Neural progenitor cell (in vitro differentiated cells): Measurements from ENCODE around the gene COX4I2. TPM values are rescaled to one million over a fixed set of nuclear protein-coding genes. Genes with fewer than 3 reads are reported as not detected.

Experiments
- DNase-seq: peaks from one replicate; pipeline ENCODE4 v3.0.0-alpha.2; 2016; ENCODE audit warnings: low spot score
- H2AFZ ChIP-seq: fragments of 200-600 bp; sonication (generic); replicated peaks from 2 replicates; pipeline ENCODE4 v1.6.1; 2016; ENCODE audit warnings: antibody characterized with exemption
- H3F3A ChIP-seq: fragments of 200-600 bp; sonication (generic); 2 replicates; pipeline ENCODE4 v1.6.1; 2016; ENCODE audit warnings: antibody characterized with exemption, low read depth
- H3K27ac ChIP-seq: fragments of 200-600 bp; sonication (generic); 2 replicates; pipeline ENCODE4 v1.5.1; 2016; ENCODE audit warnings: mild to moderate bottlenecking
- H3K27me3 ChIP-seq: fragments of 200-600 bp; sonication (generic); 2 replicates; pipeline ENCODE4 v1.6.1; 2016; ENCODE audit warnings: mild to moderate bottlenecking, moderate library complexity
- H3K36me3 ChIP-seq: fragments of 200-600 bp; sonication (generic); 2 replicates; pipeline ENCODE4 v1.5.1; 2016
- H3K4me1 ChIP-seq: fragments of 200-600 bp; sonication (generic); 2 replicates; pipeline ENCODE4 v1.6.1; 2016; ENCODE audit warnings: mixed run types
- H3K4me2 ChIP-seq: fragments of 200-600 bp; sonication (generic); 2 replicates; pipeline ENCODE4 v1.6.1; 2016
- H3K4me3 ChIP-seq: fragments of 200-600 bp; sonication (generic); 2 replicates; pipeline ENCODE4 v1.5.1; 2016
- H3K79me2 ChIP-seq: fragments of 200-600 bp; sonication (generic); 2 replicates; pipeline ENCODE4 v1.6.1; 2016; ENCODE audit warnings: low read depth
- H3K9ac ChIP-seq: fragments of 200-600 bp; sonication (generic); 2 replicates; pipeline ENCODE4 v1.6.1; 2016
- H3K9me3 ChIP-seq: fragments of 200-600 bp; sonication (generic); 2 replicates; pipeline ENCODE4 v1.5.1; 2016; ENCODE audit warnings: low read depth
- H4K20me1 ChIP-seq: fragments of 200-600 bp; sonication (generic); 2 replicates; pipeline ENCODE4 v1.6.1; 2016; ENCODE audit warnings: low read depth
- H3K27ac Mint-ChIP-seq: 3 replicates; pipeline ENCODE4 v1.8.0; 2021; ENCODE audit warnings: mixed read lengths
- H3K27me3 Mint-ChIP-seq: 2 replicates; pipeline ENCODE4 v1.8.0; 2022; ENCODE audit warnings: low read depth, mild to moderate bottlenecking, inconsistent platforms, moderate library complexity, mixed read lengths; ENCODE audit not compliant: insufficient read depth
- H3K36me3 Mint-ChIP-seq: 3 replicates; pipeline ENCODE4 v1.8.0; 2021; ENCODE audit warnings: mixed read lengths
- H3K4me1 Mint-ChIP-seq: 3 replicates; pipeline ENCODE4 v1.8.0; 2021; ENCODE audit warnings: mixed read lengths
- H3K4me3 Mint-ChIP-seq: 3 replicates; pipeline ENCODE4 v1.8.0; 2021; ENCODE audit warnings: mild to moderate bottlenecking, moderate library complexity, mixed read lengths
- H3K9me3 Mint-ChIP-seq: 3 replicates; pipeline ENCODE4 v1.8.0; 2020; ENCODE audit warnings: mixed read lengths
- CTCF ChIP-seq: fragments of 200-600 bp; sonication (generic); IDR thresholded peaks from 2 replicates; pipeline ENCODE4 v1.5.1; 2017; ENCODE audit warnings: antibody characterized with exemption, mild to moderate bottlenecking
- EZH2 ChIP-seq: fragments of 200-600 bp; sonication (generic); IDR thresholded peaks from 2 replicates; pipeline ENCODE4 v1.6.1; 2017; ENCODE audit warnings: antibody characterized with exemption, mild to moderate bottlenecking, moderate library complexity
- EZH2phosphoT487 ChIP-seq: fragments of 200-600 bp; sonication (generic); IDR thresholded peaks from 2 replicates; pipeline ENCODE4 v1.6.1; 2017; ENCODE audit warnings: antibody characterized with exemption
- total RNA-seq: library from RNA; depleted of rRNA; stranded (reverse); fragments of >200 nt; gene quantifications from 2 replicates; pipeline ENCODE4 v1.2.3, GENCODE V29; 2015; ENCODE audit warnings: low replicate concordance

COX4I2 gene
- total RNA-seq, 1 donor from 2014 or later: not detected

DNA sequence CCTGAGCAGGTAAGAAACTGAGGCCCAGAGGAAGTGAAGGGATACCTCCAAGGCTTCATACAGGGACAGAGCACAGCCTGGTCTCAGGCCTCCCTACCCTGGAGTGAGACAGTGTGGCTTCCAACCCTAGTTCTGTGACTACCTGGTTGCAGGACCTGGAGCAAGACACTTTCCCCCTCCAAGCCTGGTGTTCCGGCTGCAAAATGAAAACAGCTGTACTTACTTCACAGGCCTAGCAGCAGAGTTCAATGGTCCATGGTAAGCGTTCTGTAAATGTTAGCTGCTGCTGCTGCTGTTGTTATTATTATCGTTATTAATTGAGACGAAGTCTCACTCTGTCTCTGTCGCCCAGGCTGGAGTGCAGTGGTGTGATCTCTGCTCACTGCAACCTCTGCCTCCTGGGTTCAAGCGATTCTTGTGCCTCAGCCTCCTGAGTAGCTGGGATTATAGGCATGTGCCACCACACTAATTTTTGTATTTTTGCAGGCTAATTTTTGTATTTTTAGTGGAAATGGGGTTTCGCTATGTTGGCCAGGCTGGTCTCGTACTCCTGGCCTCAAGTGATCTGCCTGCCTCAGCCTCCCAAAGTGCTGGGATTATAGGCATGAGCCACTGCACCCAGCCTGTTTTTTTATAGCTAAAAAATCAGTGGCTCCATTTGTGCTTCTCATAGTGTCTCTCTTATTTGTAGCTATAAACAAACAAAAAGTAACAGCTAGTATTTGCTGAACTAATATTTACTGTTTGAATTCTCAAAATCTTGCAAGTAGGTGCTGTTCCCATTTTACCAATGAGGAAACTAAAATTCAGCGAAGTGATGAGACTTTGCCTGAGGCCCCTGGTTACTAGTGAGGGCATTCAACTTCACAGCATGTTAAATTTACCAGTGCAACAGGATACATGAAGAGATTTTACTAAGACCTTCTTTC is 41.9 kb downstream of the COX4I2 start:
- no peak overlapping the region for H3K4me3 ChIP-seq
- H3K27ac Mint-ChIP-seq: peak overlapping the region; percentile 35
- no peak overlapping the region for H3K4me2 ChIP-seq
- peaks cover 10% of the 10 kb centered on the region for H3K27me3 Mint-ChIP-seq
- peaks cover 21% of the 10 kb centered on the region for H3K4me1 ChIP-seq
- no peaks in the 10 kb centered on the region for H3K9me3 ChIP-seq
- H3K9ac ChIP-seq: no peak overlapping the region
- TF ChIP-seq EZH2phosphoT487 (no peak), CTCF (no peak), EZH2 (no peak)
- H3K36me3 Mint-ChIP-seq: peaks cover 13% of the 10 kb centered on the region
- no peak overlapping the region for H3K4me3 Mint-ChIP-seq
- H3F3A ChIP-seq: peaks cover 3% of the 10 kb centered on the region
- peaks cover 22% of the 10 kb centered on the region for H3K4me1 Mint-ChIP-seq
- H3K36me3 ChIP-seq: no peaks in the 10 kb centered on the region
- H3K27ac ChIP-seq: peak overlapping the region; percentile 10
- H3K79me2 ChIP-seq: peaks cover 42% of the 10 kb centered on the region
- no peak for DNase-seq
- peaks cover 3% of the 10 kb centered on the region for H4K20me1 ChIP-seq
- no peaks in the 10 kb centered on the region for H3K27me3 ChIP-seq
- H3K9me3 Mint-ChIP-seq: no peaks in the 10 kb centered on the region
- H2AFZ ChIP-seq: no peak overlapping the region

DNA sequence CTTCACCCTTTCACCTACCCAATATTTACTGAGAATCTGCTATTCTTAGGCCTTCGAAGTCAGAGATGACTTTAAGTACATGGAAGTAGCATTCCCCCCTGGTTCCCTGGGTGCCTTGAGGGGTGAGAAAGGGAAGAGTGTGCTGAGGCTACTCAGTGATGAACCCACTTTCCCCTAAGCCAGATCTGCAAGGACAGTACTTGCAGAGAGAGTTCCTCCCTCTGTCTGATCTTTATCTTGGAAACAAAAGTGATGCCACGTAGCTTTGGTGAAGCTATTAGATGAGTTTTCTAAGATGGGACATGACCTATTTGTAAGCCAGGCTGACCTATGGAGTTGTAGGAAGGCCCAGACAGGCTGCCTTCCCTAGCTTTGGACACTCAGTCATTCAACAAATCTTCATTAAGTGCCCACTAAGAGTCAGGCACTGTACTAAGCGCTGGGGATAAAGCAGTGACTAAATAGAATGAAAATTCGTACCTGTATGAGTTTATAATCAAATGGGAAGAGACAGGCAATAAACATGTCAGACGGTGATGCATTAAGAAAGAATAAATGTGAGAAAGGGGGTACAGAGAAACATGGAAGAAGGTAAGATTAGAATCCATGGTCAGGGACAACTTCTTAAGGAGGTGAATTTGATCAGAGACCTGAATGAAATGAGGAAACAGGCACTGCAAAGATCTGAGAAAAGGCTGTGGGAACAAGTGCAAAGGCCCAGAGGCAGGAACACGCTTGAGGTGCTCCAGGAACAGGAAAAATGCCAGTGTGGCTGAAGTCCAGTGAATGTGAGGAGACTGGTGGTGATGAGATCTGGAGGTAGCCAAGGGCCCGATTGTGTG is 42.8 kb downstream of the COX4I2 start:
- H3K27me3 ChIP-seq: no peaks in the 10 kb centered on the region
- no peaks in the 10 kb centered on the region for H3K9me3 Mint-ChIP-seq
- no peak overlapping the region for H3K4me3 Mint-ChIP-seq
- H3K9me3 ChIP-seq: no peaks in the 10 kb centered on the region
- peaks cover 6% of the 10 kb centered on the region for H4K20me1 ChIP-seq
- peaks cover 24% of the 10 kb centered on the region for H3K4me1 ChIP-seq
- H3K27ac Mint-ChIP-seq: no peak overlapping the region
- DNase-seq: no peak
- peaks cover 24% of the 10 kb centered on the region for H3K4me1 Mint-ChIP-seq
- no peak overlapping the region for H3K4me2 ChIP-seq
- peaks cover 46% of the 10 kb centered on the region for H3K79me2 ChIP-seq
- H2AFZ ChIP-seq: no peak overlapping the region
- TF ChIP-seq EZH2 (no peak), EZH2phosphoT487 (no peak), CTCF (no peak)
- no peak overlapping the region for H3K9ac ChIP-seq
- H3K36me3 Mint-ChIP-seq: peaks cover 13% of the 10 kb centered on the region
- H3K27me3 Mint-ChIP-seq: peaks cover 6% of the 10 kb centered on the region
- no peaks in the 10 kb centered on the region for H3K36me3 ChIP-seq
- H3F3A ChIP-seq: peaks cover 9% of the 10 kb centered on the region
- H3K4me3 ChIP-seq: no peak overlapping the region
- peak overlapping the region; percentile 10 for H3K27ac ChIP-seq

DNA sequence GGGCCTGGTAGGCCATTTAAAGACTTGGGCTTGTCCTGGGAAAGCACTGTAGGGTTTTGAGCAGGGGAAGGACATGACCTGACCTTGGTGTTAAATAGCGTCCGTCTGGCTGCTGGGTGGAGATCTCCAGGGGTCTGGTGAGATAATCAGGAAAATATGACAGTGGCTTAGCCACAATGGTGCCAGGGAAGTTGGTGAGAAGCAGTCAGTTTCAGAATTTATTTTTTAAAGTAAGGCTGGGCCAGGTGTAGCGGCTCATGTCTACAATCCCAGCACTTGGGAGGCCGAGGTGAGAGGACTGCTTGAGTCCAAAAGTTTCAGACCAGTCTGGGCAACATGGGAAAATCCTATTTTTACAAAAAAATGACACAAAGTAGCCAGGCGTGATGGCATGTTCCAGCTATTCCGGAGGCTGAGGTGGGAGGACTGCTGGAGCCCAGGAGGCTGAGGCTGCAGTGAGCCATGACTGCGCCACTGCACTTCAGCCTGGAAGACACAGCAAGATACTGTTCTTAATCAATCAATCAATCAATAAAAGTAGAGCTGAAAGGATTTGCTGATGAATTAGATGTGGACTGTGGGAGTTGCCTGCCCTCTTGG is 43.5 kb downstream of the COX4I2 start:
- Histone ChIP-seq H3K36me3 (no peaks in the 10 kb centered on the region), H3K79me2 (peaks cover 46% of the 10 kb centered on the region), H3K9me3 (no peaks in the 10 kb centered on the region), H3K9ac (no peak overlapping the region), H3F3A (peaks cover 10% of the 10 kb centered on the region), H3K4me3 (no peak overlapping the region), H4K20me1 (peaks cover 6% of the 10 kb centered on the region), H3K4me1 (peaks cover 27% of the 10 kb centered on the region), H3K27ac (no peak overlapping the region), H3K27me3 (no peaks in the 10 kb centered on the region), H3K4me2 (no peak overlapping the region), H2AFZ (no peak overlapping the region)
- no peak for TF ChIP-seq EZH2phosphoT487
- TF ChIP-seq CTCF: no peak
- no peak for TF ChIP-seq EZH2
- Mint-ChIP-seq H3K4me1 (peaks cover 29% of the 10 kb centered on the region), H3K9me3 (no peaks in the 10 kb centered on the region), H3K36me3 (peaks cover 16% of the 10 kb centered on the region), H3K4me3 (no peak overlapping the region), H3K27ac (peak overlapping the region; percentile 6), H3K27me3 (peaks cover 5% of the 10 kb centered on the region)
- no peak for DNase-seq
